Activated B cell treated with CpG ODN at 0.5 μM for 24 hours (primary cell): ENCODE data around the gene GMEB1. TPM values are rescaled to one million over a fixed set of nuclear protein-coding genes. Genes with fewer than 3 reads are reported as not detected.
"Not testable (repeated sequence)": the region's sequence is repeated elsewhere in the genome, so short reads cannot be mapped to it uniquely, and the experiment has no call there.

Experiments
- ATAC-seq: fragments of 200-7000 bp; cut with Tn5 transposase; one replicate; pipeline ENCODE4 v1.10.0; 2021; ENCODE audit warnings: low read depth, mild to moderate bottlenecking, moderate library complexity
- CTCF ChIA-PET: fragments of 350-600 bp; sonication (Branson Sonifier 250); formaldehyde crosslinking; loops from one replicate; lab custom pipeline; 2021; ENCODE audit warnings: antibody characterized with exemption; lab: Charles Lee
- POLR2A ChIA-PET: fragments of 350-600 bp; sonication (Branson Sonifier 250); formaldehyde crosslinking; loops from one replicate; lab custom pipeline; 2021; ENCODE audit warnings: antibody characterized with exemption; lab: Charles Lee
- DNase-seq: peaks from one replicate; pipeline ENCODE4 v3.0.0; 2022
- H3K27ac Mint-ChIP-seq: one replicate; pipeline ENCODE4 v1.8.0; 2020; ENCODE audit warnings: mixed read lengths
- H3K27me3 Mint-ChIP-seq: one replicate; pipeline ENCODE4 v1.8.0; 2021; ENCODE audit warnings: mixed read lengths
- H3K36me3 Mint-ChIP-seq: one replicate; pipeline ENCODE4 v1.8.0; 2021; ENCODE audit warnings: low read depth, mixed read lengths
- H3K4me1 Mint-ChIP-seq: one replicate; pipeline ENCODE4 v1.8.0; 2021; ENCODE audit warnings: mixed read lengths
- H3K4me3 Mint-ChIP-seq: one replicate; pipeline ENCODE4 v1.8.0; 2020; ENCODE audit warnings: mild to moderate bottlenecking, mixed read lengths
- H3K9me3 Mint-ChIP-seq: one replicate; pipeline ENCODE4 v1.8.0; 2020; ENCODE audit warnings: mixed read lengths
- intact Hi-C: fragments of 100-400 bp; cut with micrococcal nuclease; formaldehyde crosslinking; loops from one replicate; pipeline ENCODE4 v1.15.1; 2024
- total RNA-seq: library from RNA; stranded (reverse); gene quantifications from 2 replicates; pipeline ENCODE4 v1.2.3, GENCODE V29; 2022
- TF ChIP-seq, protein P1 (sequence below): fragments of 200-600 bp; IDR thresholded peaks from one replicate; pipeline ENCODE4 v1.8.0; 2022; ENCODE audit warnings: antibody characterized with exemption, mild to moderate bottlenecking

Gene GMEB1
- total RNA-seq, 1 donor from 2014 or later = 27.4 TPM

GRCh38 chr1:28744184-28744583 lies 75.6 kb downstream of the GMEB1 start:
- DNase-seq = no peak
- no peaks in the 10 kb centered on the region for H3K9me3 Mint-ChIP-seq
- intact Hi-C loops = no loop called here
- peaks cover 85% of the 10 kb centered on the region for H3K36me3 Mint-ChIP-seq
- no peak overlapping the region for H3K27ac Mint-ChIP-seq
- TF ChIP-seq, protein P1, sequence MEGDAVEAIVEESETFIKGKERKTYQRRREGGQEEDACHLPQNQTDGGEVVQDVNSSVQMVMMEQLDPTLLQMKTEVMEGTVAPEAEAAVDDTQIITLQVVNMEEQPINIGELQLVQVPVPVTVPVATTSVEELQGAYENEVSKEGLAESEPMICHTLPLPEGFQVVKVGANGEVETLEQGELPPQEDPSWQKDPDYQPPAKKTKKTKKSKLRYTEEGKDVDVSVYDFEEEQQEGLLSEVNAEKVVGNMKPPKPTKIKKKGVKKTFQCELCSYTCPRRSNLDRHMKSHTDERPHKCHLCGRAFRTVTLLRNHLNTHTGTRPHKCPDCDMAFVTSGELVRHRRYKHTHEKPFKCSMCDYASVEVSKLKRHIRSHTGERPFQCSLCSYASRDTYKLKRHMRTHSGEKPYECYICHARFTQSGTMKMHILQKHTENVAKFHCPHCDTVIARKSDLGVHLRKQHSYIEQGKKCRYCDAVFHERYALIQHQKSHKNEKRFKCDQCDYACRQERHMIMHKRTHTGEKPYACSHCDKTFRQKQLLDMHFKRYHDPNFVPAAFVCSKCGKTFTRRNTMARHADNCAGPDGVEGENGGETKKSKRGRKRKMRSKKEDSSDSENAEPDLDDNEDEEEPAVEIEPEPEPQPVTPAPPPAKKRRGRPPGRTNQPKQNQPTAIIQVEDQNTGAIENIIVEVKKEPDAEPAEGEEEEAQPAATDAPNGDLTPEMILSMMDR = no peak
- ChIA-PET CTCF (no interaction called here), POLR2A (no interaction called here)
- H3K4me1 Mint-ChIP-seq = peaks cover 56% of the 10 kb centered on the region
- ATAC-seq = no peak
- H3K4me3 Mint-ChIP-seq = peak overlapping the region; percentile 35
- no peaks in the 10 kb centered on the region for H3K27me3 Mint-ChIP-seq

GRCh38 chr1:28745653-28746173 lies 77.1 kb downstream of the GMEB1 start:
- H3K27ac Mint-ChIP-seq = no peak overlapping the region
- peaks cover 59% of the 10 kb centered on the region for H3K4me1 Mint-ChIP-seq
- no peak for ATAC-seq
- ChIA-PET POLR2A (interaction anchor here (0.6 to 1.4 kb wide), 3 partner anchors 9 to 103 kb away, joined by 4 to 9 read pairs (median 8); partner anchors contain the start of genes RNU11 and YTHDF2), CTCF (interaction anchor here (1.7 kb wide), 1 partner anchor 9 kb away, joined by 6 read pairs; the partner anchor contains the start of gene YTHDF2)
- H3K27me3 Mint-ChIP-seq = no peaks in the 10 kb centered on the region
- no peaks in the 10 kb centered on the region for H3K9me3 Mint-ChIP-seq
- DNase-seq = no peak
- intact Hi-C loops = no loop called here
- peaks cover 81% of the 10 kb centered on the region for H3K36me3 Mint-ChIP-seq
- H3K4me3 Mint-ChIP-seq = no peak overlapping the region
- TF ChIP-seq, protein P1 = no peak

DNA sequence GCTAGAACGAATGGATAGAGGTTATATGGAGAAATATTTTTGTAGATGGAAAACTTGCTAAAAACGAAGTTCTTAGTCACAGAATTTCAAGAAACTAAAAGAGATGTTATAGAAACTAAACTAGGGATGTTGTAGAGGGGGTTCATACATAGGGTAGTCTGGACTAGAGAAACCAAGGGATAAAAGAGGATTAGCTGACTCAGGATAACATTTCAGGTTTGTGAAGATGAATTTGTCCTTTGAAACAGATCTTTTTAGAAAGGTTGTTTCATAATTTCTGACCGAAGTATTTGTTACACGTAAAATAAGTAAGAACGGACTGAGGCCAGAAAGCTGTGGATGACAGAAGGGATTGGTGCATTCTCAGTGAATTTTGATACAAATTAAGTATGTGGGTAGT lies 81.7 kb downstream of the GMEB1 start:
- ChIA-PET CTCF (interaction anchor here (0.7 to 2.1 kb wide), 2 partner anchors 14 to 127 kb away, joined by 3 to 5 read pairs; partner anchors contain the start of gene YTHDF2), POLR2A (interaction anchor here (0.6 to 0.9 kb wide), 2 partner anchors 24 to 102 kb away, joined by 3 to 4 read pairs; partner anchors contain the start of gene RNU11)
- intact Hi-C loops = no loop called here
- TF ChIP-seq, protein P1 = no peak
- no peaks in the 10 kb centered on the region for H3K9me3 Mint-ChIP-seq
- H3K36me3 Mint-ChIP-seq = peaks cover 49% of the 10 kb centered on the region
- no peak for DNase-seq
- no peak for ATAC-seq
- H3K27ac Mint-ChIP-seq = no peak overlapping the region
- H3K27me3 Mint-ChIP-seq = no peaks in the 10 kb centered on the region
- H3K4me3 Mint-ChIP-seq = no peak overlapping the region
- peaks cover 43% of the 10 kb centered on the region for H3K4me1 Mint-ChIP-seq

GRCh38 chr1:28750771-28751294 lies 82.2 kb downstream of the GMEB1 start:
- DNase-seq, H3K9me3 Mint-ChIP-seq, H3K4me3 Mint-ChIP-seq, ATAC-seq, intact Hi-C loops, H3K27ac Mint-ChIP-seq, H3K27me3 Mint-ChIP-seq: not testable (repeated sequence)
- Mint-ChIP-seq H3K4me1 (peaks cover 43% of the 10 kb centered on the region), H3K36me3 (peaks cover 48% of the 10 kb centered on the region)
- ChIA-PET CTCF (interaction anchor here (0.7 to 2.1 kb wide), 2 partner anchors 14 to 126 kb away, joined by 3 to 5 read pairs; partner anchors contain the start of gene YTHDF2), POLR2A (interaction anchor here (0.6 to 0.9 kb wide), 2 partner anchors 24 to 103 kb away, joined by 3 to 4 read pairs; partner anchors contain the start of gene RNU11)

DNA sequence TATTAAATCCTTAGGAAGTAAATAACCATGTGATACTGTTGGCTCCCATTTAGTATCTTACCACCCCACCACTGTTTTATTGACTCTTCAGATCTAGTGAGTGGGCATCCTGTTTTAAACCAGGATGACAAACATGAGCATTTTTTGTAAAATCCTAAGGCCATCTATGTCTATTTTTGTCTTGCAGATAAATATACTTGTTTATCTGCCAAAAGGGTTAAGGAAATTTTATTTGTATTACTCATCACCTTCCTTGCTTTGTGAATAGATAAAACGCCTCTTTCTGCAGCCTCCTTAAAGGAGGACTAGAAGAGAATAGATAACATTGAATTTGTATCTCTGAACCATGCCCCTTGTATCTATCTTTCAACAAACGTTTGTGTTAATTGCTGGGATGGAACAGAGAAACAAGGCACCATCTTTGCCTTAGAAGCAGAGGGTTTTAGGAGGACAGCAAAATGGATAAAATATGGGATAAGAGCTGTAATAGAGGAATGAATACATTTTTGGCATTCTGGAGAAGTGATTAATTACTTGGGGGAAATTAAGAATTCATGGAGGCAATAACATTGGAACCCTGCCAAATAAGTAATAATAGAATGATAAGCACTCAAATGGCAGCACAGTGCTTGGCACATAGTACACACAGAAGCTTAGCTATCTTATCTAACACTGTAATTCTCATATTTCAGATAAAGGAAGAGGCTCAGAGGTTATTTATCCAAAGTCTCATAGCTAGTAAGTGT lies 82.9 kb downstream of the GMEB1 start:
- CTCF ChIA-PET = interaction anchor here (1.6 to 2.1 kb wide), 2 partner anchors 15 to 126 kb away, joined by 4 to 5 read pairs; partner anchors contain the start of gene YTHDF2
- intact Hi-C loops = no loop called here
- Mint-ChIP-seq H3K36me3 (peaks cover 42% of the 10 kb centered on the region), H3K4me1 (peaks cover 38% of the 10 kb centered on the region), H3K27ac (no peak overlapping the region), H3K27me3 (no peaks in the 10 kb centered on the region), H3K9me3 (no peaks in the 10 kb centered on the region), H3K4me3 (no peak overlapping the region)
- TF ChIP-seq, protein P1 = no peak
- ATAC-seq = no peak
- POLR2A ChIA-PET = no interaction called here
- no peak for DNase-seq
